Measurements from ENCODE around the gene ANKFY1.
A peak's percentile ranks its signal among the peaks of the same experiment; 100 is the strongest.

Gene ANKFY1

DNA sequence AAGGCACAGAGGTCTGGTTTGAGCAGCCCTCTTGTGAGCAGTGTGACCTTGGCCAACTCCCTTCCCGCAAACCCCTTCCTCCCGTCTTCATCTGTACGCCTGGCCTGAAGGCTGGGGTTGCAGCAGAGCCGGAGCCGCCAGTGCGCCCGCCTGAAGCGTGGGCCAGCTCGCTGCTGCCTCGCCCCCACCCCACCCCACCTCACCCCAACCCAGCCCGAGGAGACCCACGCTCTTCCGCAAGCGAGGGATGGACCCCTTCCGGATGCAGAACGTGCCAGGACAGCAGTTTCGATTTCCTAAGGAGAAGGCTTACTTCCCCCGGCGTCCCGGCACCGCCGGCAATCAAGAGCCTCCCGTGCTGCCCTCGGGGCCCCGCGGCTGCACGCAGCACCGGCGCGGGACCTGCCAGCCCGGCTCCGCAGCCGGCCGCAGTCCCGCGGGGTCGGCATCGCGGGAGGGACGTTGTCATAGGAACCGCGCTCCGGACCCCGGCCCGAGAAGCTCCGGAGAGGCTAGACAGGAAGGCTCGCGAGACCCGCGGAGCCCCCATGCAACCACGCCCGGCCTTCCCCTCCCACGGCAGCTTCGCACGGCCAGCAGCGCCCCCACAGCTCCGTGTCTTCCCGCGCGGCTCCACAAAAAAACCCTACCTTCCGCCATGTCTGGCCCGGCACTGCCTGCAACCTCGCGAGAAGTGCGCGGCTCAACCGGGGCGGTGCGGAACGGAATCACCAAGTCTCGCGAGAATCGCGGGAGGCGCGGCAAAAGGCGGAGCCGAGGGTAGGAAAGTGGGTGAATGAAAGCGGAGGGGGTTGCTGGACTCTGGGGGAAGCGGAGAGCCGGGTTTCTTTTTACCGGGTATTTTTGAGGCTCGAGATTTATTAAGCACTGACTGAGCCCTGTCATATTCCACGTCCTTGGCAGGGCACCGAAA lies at the start of gene ANKFY1:
ANKFY1 (minus strand) TSS at position 698 of the 934 bp plus-strand sequence; CDS start at position 660, 38 bp downstream.
- TF ChIP-seq ZNF274 (IDR thresholded peaks at IDR 0.05; ENCODE audit: low read depth, low read length): no peak
- H3K4me3 ChIP-seq (ENCODE audit: low read length): peak within 1 kb of the TSS; percentile 88

DNA sequence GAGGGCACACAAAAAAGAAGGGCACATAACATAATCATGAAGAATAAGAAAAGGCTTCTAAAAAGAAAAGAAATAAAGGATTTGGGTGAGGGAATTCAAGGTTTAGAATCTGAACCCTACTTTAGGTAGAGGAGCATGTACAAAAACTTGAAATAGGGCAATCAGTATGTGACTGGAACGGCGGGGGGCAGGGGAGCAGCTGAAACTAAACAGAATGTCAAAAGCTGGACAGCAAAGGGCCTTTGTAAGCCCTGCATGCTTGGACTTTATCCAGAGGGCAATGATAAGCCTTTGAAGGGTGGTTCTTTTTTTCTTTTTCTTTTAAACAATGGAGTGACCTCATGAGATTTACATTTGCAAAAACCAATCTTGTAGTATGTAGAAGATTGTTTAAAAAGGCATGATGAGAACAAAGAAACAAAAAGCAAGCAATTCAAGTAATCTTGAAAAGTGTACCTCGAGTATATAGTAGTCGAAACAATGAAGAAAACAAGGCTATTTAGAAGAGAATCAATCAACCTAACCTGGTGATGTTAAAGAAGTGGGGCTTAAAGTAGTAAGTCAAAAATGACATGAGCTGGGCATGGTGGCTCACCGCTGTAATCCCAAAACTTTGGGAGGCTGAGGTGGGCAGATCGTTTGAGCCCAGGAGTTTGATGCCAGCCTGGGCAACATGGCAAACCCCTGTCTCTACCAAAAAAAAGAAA lies 46.7 kb upstream of the ANKFY1 start:
- TF ChIP-seq ZNF274 (IDR thresholded peaks at IDR 0.05; ENCODE audit: low read depth, low read length): no peak
- H3K4me3 ChIP-seq (ENCODE audit: low read length): no peak overlapping the region

DNA sequence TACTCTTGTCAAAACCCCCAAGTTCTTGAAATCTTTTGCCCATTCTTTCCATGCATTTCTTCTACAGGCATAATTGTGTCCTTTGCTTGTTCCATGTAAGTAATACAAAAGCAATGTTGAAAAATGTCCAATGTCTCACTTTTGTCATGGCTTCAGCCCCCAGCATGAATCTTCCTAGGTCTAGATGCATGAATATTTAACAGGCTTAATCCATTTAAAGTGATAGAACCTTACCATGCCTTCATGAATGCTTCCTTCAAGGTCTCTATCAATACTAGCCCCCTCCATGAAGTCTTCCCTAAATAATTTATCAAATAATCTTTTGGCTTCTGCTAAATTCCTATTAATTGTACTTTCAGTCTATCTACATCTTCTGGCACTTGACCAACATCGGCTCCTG lies 46.1 kb upstream of the ANKFY1 start:
- no peak for TF ChIP-seq ZNF274 (IDR thresholded peaks at IDR 0.05; ENCODE audit: low read depth, low read length)
- no peak overlapping the region for H3K4me3 ChIP-seq (ENCODE audit: low read length)

DNA sequence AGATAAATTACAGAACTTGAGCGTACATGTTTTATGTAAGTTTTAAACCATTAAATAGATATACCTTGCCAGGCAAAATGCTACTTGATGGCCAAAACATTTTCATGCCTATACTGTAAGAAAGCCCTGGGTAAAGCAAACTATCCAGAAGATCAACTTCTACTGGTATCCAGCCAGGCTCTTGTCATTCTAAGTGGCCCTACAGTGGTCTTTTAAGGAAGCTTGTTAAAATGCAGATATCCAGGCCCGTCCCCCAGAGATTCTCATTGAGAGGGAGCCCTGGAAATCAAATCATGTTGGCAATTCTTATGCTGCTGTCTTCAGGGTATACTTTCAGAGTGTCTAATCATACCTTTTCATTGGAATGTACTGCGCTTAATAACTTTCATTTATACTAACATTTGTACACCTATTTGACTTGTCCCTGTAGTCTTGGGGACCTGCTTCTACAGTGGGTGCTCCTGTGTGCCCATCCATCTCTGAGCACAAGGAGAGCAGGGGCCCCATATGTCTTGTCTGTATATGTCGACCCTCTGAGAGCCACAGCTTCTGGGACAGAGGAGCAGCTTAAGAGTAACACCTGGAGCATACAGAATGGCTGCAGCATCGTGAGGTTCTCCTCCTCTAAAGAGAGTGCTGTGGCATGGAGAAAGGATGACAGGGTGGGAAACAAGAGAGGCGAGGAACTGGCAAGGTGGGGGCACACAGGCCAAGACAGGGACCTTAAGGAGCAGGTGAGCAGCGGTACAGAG lies 43.6 kb upstream of the ANKFY1 start:
- no peak for TF ChIP-seq ZNF274 (IDR thresholded peaks at IDR 0.05; ENCODE audit: low read depth, low read length)
- H3K4me3 ChIP-seq (ENCODE audit: low read length): no peak overlapping the region

DNA sequence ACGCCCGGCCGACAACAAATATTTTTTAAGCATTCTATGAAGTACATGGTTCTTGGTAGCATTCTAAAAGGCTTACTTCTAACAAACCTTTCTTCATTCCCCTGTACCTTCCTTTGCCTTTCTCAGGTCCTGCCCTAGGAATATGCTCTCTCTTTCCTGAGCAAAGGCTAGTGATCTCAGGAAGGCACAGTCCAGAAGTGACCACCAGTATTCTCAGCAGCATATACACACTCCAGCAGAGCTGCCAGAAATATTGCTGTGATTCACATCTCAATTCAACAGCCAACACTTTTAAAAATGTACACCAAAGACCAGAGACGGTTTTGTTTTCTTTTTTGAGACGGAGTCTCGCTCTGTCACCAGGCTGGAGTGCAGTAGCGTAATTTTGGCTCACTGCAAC lies 41.4 kb upstream of the ANKFY1 start:
- no peak overlapping the region for H3K4me3 ChIP-seq (ENCODE audit: low read length)
- no peak for TF ChIP-seq ZNF274 (IDR thresholded peaks at IDR 0.05; ENCODE audit: low read depth, low read length)

GRCh38 chr17:4304417-4305027 lies 40.7 kb upstream of the ANKFY1 start:
- H3K4me3 ChIP-seq (ENCODE audit: low read length): no peak overlapping the region
- TF ChIP-seq ZNF274 (IDR thresholded peaks at IDR 0.05; ENCODE audit: low read depth, low read length): no peak

- TF ChIP-seq ZNF274 (IDR thresholded peaks at IDR 0.05; ENCODE audit: low read depth, low read length): no peak
- no peak overlapping the region for H3K4me3 ChIP-seq (ENCODE audit: low read length)
These were observed 37.3 kb upstream of the ANKFY1 start for GRCh38 chr17:4301066-4301465.

DNA sequence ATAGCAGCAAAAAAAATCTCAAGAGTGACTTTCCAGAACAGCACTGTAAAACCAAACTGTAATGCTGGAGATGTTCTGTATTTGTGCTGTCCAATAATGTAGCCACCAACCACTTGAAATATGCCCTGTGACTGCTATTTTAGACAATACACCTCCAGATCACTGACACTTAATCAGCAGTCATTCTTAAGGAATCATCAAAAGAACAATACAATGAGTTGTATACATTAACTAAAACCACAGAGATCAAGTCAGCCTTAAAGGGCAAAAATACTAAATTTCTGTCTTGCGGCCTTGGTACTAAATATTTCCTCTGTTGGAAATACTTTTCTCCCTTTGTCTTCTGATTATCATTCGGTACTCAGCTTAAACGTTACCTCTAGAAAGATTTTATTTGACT lies 33.6 kb upstream of the ANKFY1 start:
- no peak for TF ChIP-seq ZNF274 (IDR thresholded peaks at IDR 0.05; ENCODE audit: low read depth, low read length)
- H3K4me3 ChIP-seq (ENCODE audit: low read length): no peak overlapping the region

DNA sequence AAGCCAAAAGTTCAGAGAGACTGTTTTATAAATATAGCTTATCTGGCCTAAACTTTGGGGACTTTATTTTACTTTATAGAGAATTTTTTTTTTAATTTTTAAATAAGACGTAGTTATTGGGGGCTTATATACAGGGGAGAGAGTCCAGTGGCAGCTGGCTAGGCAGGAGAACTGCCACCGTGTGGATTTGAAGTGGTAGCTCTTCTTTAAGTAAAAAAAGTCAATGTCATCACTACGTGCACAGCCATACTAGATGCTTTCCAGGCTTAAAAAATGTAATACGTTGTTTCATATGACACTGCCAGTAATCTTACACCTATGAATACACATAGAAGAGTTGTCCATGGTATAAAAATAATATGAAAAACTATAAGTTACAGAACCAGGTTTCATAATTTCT lies 31.9 kb upstream of the ANKFY1 start:
- no peak overlapping the region for H3K4me3 ChIP-seq (ENCODE audit: low read length)
- no peak for TF ChIP-seq ZNF274 (IDR thresholded peaks at IDR 0.05; ENCODE audit: low read depth, low read length)

DNA sequence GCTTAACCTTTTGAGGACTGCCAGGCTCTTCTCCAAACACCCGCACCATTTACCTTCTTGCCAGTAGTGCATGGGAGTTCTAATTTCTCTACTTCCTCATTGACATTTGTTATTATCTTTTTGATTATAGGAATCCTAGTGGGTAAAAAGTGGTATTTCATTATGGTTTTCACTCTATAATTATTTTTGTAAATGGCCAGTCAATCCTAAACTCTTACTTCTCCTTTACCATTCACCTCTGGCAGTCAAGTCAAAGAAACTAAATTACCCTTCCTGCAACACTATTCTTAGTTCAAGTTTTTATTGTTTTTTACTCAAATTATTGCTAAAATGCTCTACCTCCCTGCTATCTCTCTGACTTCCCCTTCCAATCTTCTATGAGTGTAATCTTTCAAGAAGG lies 29.8 kb upstream of the ANKFY1 start:
- TF ChIP-seq ZNF274 (IDR thresholded peaks at IDR 0.05; ENCODE audit: low read depth, low read length): no peak

DNA sequence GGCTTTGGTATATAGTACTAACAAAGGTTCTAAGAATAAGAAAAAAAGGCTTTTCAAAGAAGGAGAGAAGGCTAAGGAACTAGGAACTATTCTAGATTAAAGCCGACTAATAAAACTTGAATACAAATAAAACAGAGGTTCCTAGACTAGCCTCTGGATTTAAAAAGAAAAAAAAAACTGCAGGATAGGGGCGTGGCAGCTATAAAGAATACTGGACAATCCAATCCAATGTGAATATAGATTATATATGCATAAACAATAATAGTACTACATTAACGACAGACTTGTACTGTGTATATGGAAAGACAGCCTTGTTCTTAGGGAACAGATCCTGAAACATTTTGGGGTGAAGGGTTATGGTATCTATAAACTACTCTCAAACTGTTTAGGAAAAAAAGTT lies 23.9 kb upstream of the ANKFY1 start:
- TF ChIP-seq ZNF274 (IDR thresholded peaks at IDR 0.05; ENCODE audit: low read depth, low read length): no peak
- H3K4me3 ChIP-seq (ENCODE audit: low read length): no peak overlapping the region

More for the DNA sequence above, 29.8 kb upstream of the ANKFY1 start:
- H3K4me3 ChIP-seq (ENCODE audit: low read length): no peak overlapping the region

DNA sequence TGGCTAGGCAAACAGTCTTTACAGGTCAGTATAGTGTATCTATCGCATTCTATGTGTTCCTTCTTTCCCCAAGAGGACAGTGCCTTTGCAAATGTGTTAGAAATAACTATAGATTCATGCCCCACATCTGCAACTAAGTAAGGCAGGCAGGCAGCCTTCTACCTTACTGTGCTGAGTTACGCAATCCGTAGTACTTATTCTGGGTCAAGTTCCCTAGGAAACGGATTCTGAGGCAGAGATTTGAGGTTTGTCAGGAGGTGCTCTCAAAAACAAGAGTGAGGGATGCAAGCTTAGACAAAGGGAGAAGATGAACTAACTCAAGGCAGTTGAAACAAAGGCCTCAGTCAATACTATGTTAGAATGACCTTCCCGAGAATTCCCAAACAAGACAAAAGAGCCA lies 12.7 kb upstream of the ANKFY1 start:
- H3K4me3 ChIP-seq (ENCODE audit: low read length): no peak overlapping the region
- TF ChIP-seq ZNF274 (IDR thresholded peaks at IDR 0.05; ENCODE audit: low read depth, low read length): no peak

GRCh38 chr17:4272972-4273368 lies 9.2 kb upstream of the ANKFY1 start:
- no peak for TF ChIP-seq ZNF274 (IDR thresholded peaks at IDR 0.05; ENCODE audit: low read depth, low read length)
- no peak overlapping the region for H3K4me3 ChIP-seq (ENCODE audit: low read length)
